ENCODE results near the gene RAD21L1. TPM values are rescaled to one million over a fixed set of nuclear protein-coding genes. Genes with fewer than 3 reads are reported as not detected.

RAD21L1 gene
- total and polyA plus RNA-seq, 2 of the 8 experiments (the other 6 are each of a cell fraction or from before 2014, with no cell fraction given), result 0.06 to 0.26 TPM

GRCh38 chr20:1205802-1206201 is 20.0 kb upstream of the RAD21L1 start (continued):
- TF ChIP-seq CTCF (IDR thresholded peaks at IDR 0.05; ENCODE audit: control extremely low read depth in 1 of 3, insufficient read depth in 1 of 3, low read depth in 1 of 3, low read length in 3 of 3), result no peak
- no peak for TF ChIP-seq KDM5A (IDR thresholded peaks at IDR 0.05; ENCODE audit: low read length)
- no peak for TF ChIP-seq BRCA1 (IDR thresholded peaks at IDR 0.05; ENCODE audit: low read depth, low read length)
- TF ChIP-seq USF2 (IDR thresholded peaks at IDR 0.05; ENCODE audit: low read length), result no peak
- no peak for TF ChIP-seq FOSL1 (IDR thresholded peaks at IDR 0.05; ENCODE audit: insufficient read depth, low read depth, low read length)
- no peak for TF ChIP-seq RNF2 (IDR thresholded peaks at IDR 0.05; ENCODE audit: borderline replicate concordance, low read depth, low read length, missing control alignments, poor library complexity, severe bottlenecking)
- no peak for TF ChIP-seq CHD7 (IDR thresholded peaks at IDR 0.05; ENCODE audit: insufficient replicate concordance, low read length)

Data from H1 (cell line).